GM12878 (cell line): ENCODE measurements around the gene FOXD4.
"Not testable (repeated sequence)": the region's sequence is repeated elsewhere in the genome, so short reads cannot be mapped to it uniquely, and the experiment has no call there.

Experiments
- EP300 ChIP-seq, 2 experiments: fragments of 150-350 bp in 1 of 2; IDR thresholded peaks; 2 replicates each; pipeline ENCODE4 v1.6.1; 2011 to 2012; ENCODE audit warnings: low read depth in 2 of 2, low read length in 2 of 2, borderline replicate concordance in 1 of 2, improper control_type of control experiment in 1 of 2, inconsistent platforms in 1 of 2; ENCODE audit not compliant: control insufficient read depth in 1 of 2
- EZH2 ChIP-seq: IDR thresholded peaks from 2 replicates; pipeline ENCODE4 v1.6.1; 2012; ENCODE audit warnings: low read depth, mild to moderate bottlenecking, control low read depth, inconsistent platforms, low read length, borderline replicate concordance; ENCODE audit not compliant: control insufficient read depth
- JUNB ChIP-seq: IDR thresholded peaks from 2 replicates; pipeline ENCODE4 v1.6.1; 2016; ENCODE audit warnings: antibody characterized with exemption, mild to moderate bottlenecking
- MXI1 ChIP-seq: fragments of 150-350 bp; IDR thresholded peaks from 2 replicates; pipeline ENCODE4 v1.6.1; 2011; ENCODE audit warnings: low read depth, mild to moderate bottlenecking, inconsistent platforms, low read length, improper control_type of control experiment
- NR2C2 ChIP-seq: IDR thresholded peaks from 2 replicates; pipeline ENCODE4 v1.6.1; 2011; ENCODE audit warnings: borderline replicate concordance, low read depth; ENCODE audit not compliant: control insufficient read depth, insufficient read length
- POLR2A ChIP-seq: IDR thresholded peaks from 2 replicates; pipeline ENCODE4 v1.6.1; 2011; ENCODE audit warnings: low read depth, mild to moderate bottlenecking, low read length
- POLR2AphosphoS5 ChIP-seq: IDR thresholded peaks from 2 replicates; pipeline ENCODE4 v1.6.1; 2011; ENCODE audit warnings: mild to moderate bottlenecking, low read length, inconsistent platforms
- SMC3 ChIP-seq: IDR thresholded peaks from 2 replicates; pipeline ENCODE4 v1.6.1; 2011; ENCODE audit warnings: low read length, improper control_type of control experiment, borderline replicate concordance
- WRNIP1 ChIP-seq: IDR thresholded peaks from 2 replicates; pipeline ENCODE4 v1.6.1; 2011; ENCODE audit warnings: low read depth, low read length, improper control_type of control experiment, borderline replicate concordance
- TF ChIP-seq, protein P1 (sequence below), 3 experiments: IDR thresholded peaks in 2 of 3; conservative IDR thresholded peaks in 1 of 3; 2 replicates each; pipeline ENCODE4 v1.5.1; 2011; ENCODE audit warnings: low read depth in 3 of 3, low read length in 3 of 3, mild to moderate bottlenecking in 3 of 3, control low read depth in 2 of 3, moderate library complexity in 2 of 3, inconsistent platforms in 1 of 3, mixed read lengths in 1 of 3; ENCODE audit not compliant: control insufficient read depth in 2 of 3, insufficient read depth in 1 of 3; ENCODE audit errors: extremely low read depth in 1 of 3
- TF ChIP-seq, protein P2 (sequence below): IDR thresholded peaks from 2 replicates; pipeline ENCODE4 v1.6.1; 2012; ENCODE audit warnings: low read length, inconsistent platforms

DNA sequence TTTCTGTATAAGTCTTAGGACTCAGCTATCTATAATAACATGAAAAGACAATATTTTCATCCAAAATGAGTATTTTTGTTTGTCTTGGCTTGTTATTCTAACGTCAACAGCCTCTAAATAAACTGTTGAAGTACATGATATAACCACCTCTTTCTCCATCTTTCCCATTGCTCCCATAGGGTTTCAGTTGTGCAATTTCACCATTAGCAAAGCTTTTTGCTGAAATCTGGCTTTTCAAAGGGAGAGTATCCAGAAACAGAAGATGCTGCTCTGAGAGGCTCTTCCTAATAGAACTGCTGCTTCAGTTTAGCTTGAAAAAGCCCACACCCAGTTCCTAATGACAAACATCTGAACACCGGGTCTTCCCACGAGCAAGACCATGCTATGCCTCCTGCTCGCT is 31.1 kb downstream of the FOXD4 start:
- TF ChIP-seq POLR2A; JUNB; NR2C2; WRNIP1; MXI1; EP300 (IDR thresholded peaks at IDR 0.05; ENCODE audit: borderline replicate concordance in 1 of 2, control insufficient read depth in 1 of 2, low read depth in 2 of 2, low read length in 2 of 2); SMC3; EZH2; POLR2AphosphoS5: not testable (repeated sequence)
- TF ChIP-seq, protein P1, sequence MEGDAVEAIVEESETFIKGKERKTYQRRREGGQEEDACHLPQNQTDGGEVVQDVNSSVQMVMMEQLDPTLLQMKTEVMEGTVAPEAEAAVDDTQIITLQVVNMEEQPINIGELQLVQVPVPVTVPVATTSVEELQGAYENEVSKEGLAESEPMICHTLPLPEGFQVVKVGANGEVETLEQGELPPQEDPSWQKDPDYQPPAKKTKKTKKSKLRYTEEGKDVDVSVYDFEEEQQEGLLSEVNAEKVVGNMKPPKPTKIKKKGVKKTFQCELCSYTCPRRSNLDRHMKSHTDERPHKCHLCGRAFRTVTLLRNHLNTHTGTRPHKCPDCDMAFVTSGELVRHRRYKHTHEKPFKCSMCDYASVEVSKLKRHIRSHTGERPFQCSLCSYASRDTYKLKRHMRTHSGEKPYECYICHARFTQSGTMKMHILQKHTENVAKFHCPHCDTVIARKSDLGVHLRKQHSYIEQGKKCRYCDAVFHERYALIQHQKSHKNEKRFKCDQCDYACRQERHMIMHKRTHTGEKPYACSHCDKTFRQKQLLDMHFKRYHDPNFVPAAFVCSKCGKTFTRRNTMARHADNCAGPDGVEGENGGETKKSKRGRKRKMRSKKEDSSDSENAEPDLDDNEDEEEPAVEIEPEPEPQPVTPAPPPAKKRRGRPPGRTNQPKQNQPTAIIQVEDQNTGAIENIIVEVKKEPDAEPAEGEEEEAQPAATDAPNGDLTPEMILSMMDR (IDR thresholded peaks at IDR 0.05 in 2 of 3, conservative IDR thresholded peaks at IDR 0.05 in 1 of 3; ENCODE audit: control insufficient read depth in 2 of 3, extremely low read depth in 1 of 3, insufficient read depth in 1 of 3, low read depth in 3 of 3, low read length in 3 of 3): not testable (repeated sequence)
- TF ChIP-seq, protein P2, sequence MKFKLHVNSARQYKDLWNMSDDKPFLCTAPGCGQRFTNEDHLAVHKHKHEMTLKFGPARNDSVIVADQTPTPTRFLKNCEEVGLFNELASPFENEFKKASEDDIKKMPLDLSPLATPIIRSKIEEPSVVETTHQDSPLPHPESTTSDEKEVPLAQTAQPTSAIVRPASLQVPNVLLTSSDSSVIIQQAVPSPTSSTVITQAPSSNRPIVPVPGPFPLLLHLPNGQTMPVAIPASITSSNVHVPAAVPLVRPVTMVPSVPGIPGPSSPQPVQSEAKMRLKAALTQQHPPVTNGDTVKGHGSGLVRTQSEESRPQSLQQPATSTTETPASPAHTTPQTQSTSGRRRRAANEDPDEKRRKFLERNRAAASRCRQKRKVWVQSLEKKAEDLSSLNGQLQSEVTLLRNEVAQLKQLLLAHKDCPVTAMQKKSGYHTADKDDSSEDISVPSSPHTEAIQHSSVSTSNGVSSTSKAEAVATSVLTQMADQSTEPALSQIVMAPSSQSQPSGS: not testable (repeated sequence)
